ENCODE data around the gene CMTM5. TPM values are rescaled to one million over a fixed set of nuclear protein-coding genes. Genes with fewer than 3 reads are reported as not detected.

Gene CMTM5
- polyA plus RNA-seq, 1 of the 3 experiments (the other 2 are of a cell fraction) = 0.13 TPM

DNA sequence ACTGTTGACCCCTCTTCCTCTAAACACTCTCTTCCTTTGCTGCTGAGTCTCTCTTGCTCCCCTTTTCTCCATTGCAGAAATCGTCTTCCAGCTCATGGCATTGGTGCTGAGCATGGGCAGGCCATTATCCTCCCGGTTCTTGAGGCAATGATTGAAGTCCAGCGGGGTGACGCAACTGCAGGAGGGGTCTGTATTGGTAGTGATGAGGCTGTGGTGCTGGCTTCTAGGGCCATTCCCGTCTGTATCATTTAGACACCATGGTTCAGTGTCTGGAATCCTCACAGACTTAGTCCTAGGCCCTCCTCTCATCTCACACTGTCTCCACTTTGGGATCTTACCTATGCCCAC is 23.4 kb upstream of the CMTM5 start (continued):
- no peak for TF ChIP-seq POLR2AphosphoS5 (IDR thresholded peaks at IDR 0.05; ENCODE audit: low read depth, low read length)
- TF ChIP-seq, protein P1, sequence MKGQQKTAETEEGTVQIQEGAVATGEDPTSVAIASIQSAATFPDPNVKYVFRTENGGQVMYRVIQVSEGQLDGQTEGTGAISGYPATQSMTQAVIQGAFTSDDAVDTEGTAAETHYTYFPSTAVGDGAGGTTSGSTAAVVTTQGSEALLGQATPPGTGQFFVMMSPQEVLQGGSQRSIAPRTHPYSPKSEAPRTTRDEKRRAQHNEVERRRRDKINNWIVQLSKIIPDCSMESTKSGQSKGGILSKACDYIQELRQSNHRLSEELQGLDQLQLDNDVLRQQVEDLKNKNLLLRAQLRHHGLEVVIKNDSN (IDR thresholded peaks at IDR 0.05; ENCODE audit: borderline replicate concordance, low read depth) = no peak
- TF ChIP-seq, protein P2, sequence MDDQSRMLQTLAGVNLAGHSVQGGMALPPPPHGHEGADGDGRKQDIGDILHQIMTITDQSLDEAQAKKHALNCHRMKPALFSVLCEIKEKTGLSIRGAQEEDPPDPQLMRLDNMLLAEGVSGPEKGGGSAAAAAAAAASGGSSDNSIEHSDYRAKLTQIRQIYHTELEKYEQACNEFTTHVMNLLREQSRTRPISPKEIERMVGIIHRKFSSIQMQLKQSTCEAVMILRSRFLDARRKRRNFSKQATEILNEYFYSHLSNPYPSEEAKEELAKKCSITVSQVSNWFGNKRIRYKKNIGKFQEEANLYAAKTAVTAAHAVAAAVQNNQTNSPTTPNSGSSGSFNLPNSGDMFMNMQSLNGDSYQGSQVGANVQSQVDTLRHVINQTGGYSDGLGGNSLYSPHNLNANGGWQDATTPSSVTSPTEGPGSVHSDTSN (IDR thresholded peaks at IDR 0.05) = no peak

DNA sequence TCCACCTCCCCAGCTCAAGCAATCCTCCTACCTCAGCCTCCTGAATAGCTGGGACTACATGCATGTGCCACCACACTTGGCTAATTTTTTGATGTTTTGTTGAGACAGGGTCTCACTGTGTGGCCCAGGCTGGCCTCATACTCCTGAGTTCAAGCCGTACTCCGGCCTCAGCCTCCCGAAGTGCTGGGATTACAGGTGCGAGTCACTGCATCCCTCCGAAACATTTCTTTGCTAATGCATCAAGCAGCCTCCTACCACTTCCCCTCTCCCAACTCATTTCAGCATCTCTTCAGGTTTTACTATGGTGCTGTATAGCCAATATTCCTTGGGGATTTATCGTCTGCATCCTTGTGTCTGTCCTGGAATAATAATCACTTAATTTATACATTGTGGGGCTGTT is 21.9 kb upstream of the CMTM5 start:
- Histone ChIP-seq H3K27me3 (ENCODE audit: insufficient read depth) (no peaks in the 10 kb centered on the region), H3K79me2 (ENCODE audit: insufficient read depth) (no peaks in the 10 kb centered on the region)

More for the DNA sequence above, 21.9 kb upstream of the CMTM5 start:
- WGBS (ENCODE audit: low lambda C conversion rate) = 80% methylated on average over 6 of the region's 6 CpGs
- Histone ChIP-seq H3K4me2 (no peak overlapping the region), H3F3A (replicated peaks; ENCODE audit: insufficient read depth) (no peaks in the 10 kb centered on the region), H3K4me1 (ENCODE audit: control insufficient read depth in 1 of 2, insufficient read depth in 2 of 2, low read depth in 1 of 2, low read length in 1 of 2) (peaks cover 0 to 12% of the 10 kb centered on the region in 2 experiments; a peak in 1 of 4 replicates), H2AFZ (ENCODE audit: low read depth) (no peak overlapping the region), H3K9me2 (no peaks in the 10 kb centered on the region), H3K27ac (ENCODE audit: low read depth in 2 of 2, low read length in 1 of 2) (no peak overlapping the region), H4K20me1 (ENCODE audit: insufficient read depth) (no peaks in the 10 kb centered on the region), H3K9ac (no peak overlapping the region), H3K36me3 (replicated peaks in 1 of 2; ENCODE audit: control insufficient read depth in 1 of 2, insufficient read depth in 2 of 2, low read length in 1 of 2) (peaks cover 0 to 2% of the 10 kb centered on the region in 2 experiments), H3K9me3 (no peaks in the 10 kb centered on the region), H3K4me3 (ENCODE audit: low read depth in 2 of 2, low read length in 1 of 2) (no peak overlapping the region)
- ChIA-PET CTCF (interaction anchor here (1.1 to 4.0 kb wide), 5 partner anchors 10 to 124 kb away, joined by 3 to 21 read pairs (median 6); partner anchors contain the start of gene EFS), POLR2A (interaction anchor here (4.1 kb wide), 1 partner anchor 11 kb away, joined by 45 read pairs; the partner anchor contains the start of gene EFS)
- no peak for DNase-seq
- TF ChIP-seq NRF1 (IDR thresholded peaks at IDR 0.05; ENCODE audit: low read depth, low read length) (no peak), GATA2 (CRISPR knock-in tag; IDR thresholded peaks at IDR 0.05) (no peak), RXRA (IDR thresholded peaks at IDR 0.05; ENCODE audit: borderline replicate concordance, low read depth) (no peak), GABPA (IDR thresholded peaks at IDR 0.05; ENCODE audit: low read depth) (no peak), CHD2 (IDR thresholded peaks at IDR 0.05; ENCODE audit: low read length, partially characterized antibody) (no peak), POLR2AphosphoS5 (IDR thresholded peaks at IDR 0.05; ENCODE audit: low read depth, low read length) (no peak), SMC3 (IDR thresholded peaks at IDR 0.05; ENCODE audit: low read depth, low read length) (no peak), TEAD4 (IDR thresholded peaks at IDR 0.05; ENCODE audit: borderline replicate concordance, insufficient read depth) (no peak), FOXM1 (IDR thresholded peaks at IDR 0.05; ENCODE audit: low read depth) (no peak), EZH2phosphoT487 (IDR thresholded peaks at IDR 0.05; ENCODE audit: borderline replicate concordance, low read depth) (no peak), FOSL2 (IDR thresholded peaks at IDR 0.05; ENCODE audit: borderline replicate concordance, low read depth) (no peak)
- TF ChIP-seq, protein P3, sequence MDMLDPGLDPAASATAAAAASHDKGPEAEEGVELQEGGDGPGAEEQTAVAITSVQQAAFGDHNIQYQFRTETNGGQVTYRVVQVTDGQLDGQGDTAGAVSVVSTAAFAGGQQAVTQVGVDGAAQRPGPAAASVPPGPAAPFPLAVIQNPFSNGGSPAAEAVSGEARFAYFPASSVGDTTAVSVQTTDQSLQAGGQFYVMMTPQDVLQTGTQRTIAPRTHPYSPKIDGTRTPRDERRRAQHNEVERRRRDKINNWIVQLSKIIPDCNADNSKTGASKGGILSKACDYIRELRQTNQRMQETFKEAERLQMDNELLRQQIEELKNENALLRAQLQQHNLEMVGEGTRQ (IDR thresholded peaks at IDR 0.05; ENCODE audit: borderline replicate concordance, low read depth, low read length) = no peak
- TF ChIP-seq, protein P1 (IDR thresholded peaks at IDR 0.05; ENCODE audit: borderline replicate concordance, low read depth) = no peak
- TF ChIP-seq, protein P4, sequence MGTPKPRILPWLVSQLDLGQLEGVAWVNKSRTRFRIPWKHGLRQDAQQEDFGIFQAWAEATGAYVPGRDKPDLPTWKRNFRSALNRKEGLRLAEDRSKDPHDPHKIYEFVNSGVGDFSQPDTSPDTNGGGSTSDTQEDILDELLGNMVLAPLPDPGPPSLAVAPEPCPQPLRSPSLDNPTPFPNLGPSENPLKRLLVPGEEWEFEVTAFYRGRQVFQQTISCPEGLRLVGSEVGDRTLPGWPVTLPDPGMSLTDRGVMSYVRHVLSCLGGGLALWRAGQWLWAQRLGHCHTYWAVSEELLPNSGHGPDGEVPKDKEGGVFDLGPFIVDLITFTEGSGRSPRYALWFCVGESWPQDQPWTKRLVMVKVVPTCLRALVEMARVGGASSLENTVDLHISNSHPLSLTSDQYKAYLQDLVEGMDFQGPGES (IDR thresholded peaks at IDR 0.05; ENCODE audit: low read depth, low read length) = no peak
